ENCODE results near the gene SNRPA.
"Not testable (repeated sequence)": the region's sequence is repeated elsewhere in the genome, so short reads cannot be mapped to it uniquely, and the experiment has no call there.

SNRPA gene

GRCh38 chr19:40745402-40745780, 5.6 kb upstream of the SNRPA start:
- DNase-seq (no peak), ATAC-seq (no peak)

GRCh38 chr19:40747536-40747935, 3.5 kb upstream of the SNRPA start:
- no peak for ATAC-seq
- no peak for DNase-seq

GRCh38 chr19:40750058-40750873, 737 bp upstream of the SNRPA start, which contains the start of gene ACTMAP:
Gene ACTMAP, minus strand, starts transcription at chr19:40750477. Its CDS starts 674 bp downstream, at chr19:40749803.
- DNase-seq (peak; percentile 99), ATAC-seq (peak; percentile 88)

GRCh38 chr19:40752257-40752781, 1.3 kb downstream of the SNRPA start:
- ATAC-seq (no peak), DNase-seq (peak; percentile 41)

- ATAC-seq = peak; percentile 4
- peak; percentile 73 for DNase-seq
Measured at GRCh38 chr19:40754611-40755247, 3.7 kb downstream of the SNRPA start.

GRCh38 chr19:40755248-40755624, 4.2 kb downstream of the SNRPA start:
- DNase-seq (no peak), ATAC-seq (no peak)

GRCh38 chr19:40755791-40756190, 4.8 kb downstream of the SNRPA start:
- no peak for ATAC-seq
- DNase-seq = no peak

GRCh38 chr19:40756502-40757110, 5.6 kb downstream of the SNRPA start:
- peak; percentile 71 for DNase-seq
- ATAC-seq = peak; percentile 66

- no peak for ATAC-seq
- DNase-seq = no peak
Measured at GRCh38 chr19:40758491-40758890, 7.5 kb downstream of the SNRPA start.

GRCh38 chr19:40759352-40759751, 8.3 kb downstream of the SNRPA start:
- ATAC-seq (no peak), DNase-seq (no peak)

- DNase-seq (peak; percentile 56), ATAC-seq (peak; percentile 67)
Measured at GRCh38 chr19:40762754-40763470, 11.9 kb downstream of the SNRPA start.

- no peak for ATAC-seq
- no peak for DNase-seq
Measured at GRCh38 chr19:40763526-40763925, 12.5 kb downstream of the SNRPA start.

GRCh38 chr19:40763963-40764362, 13.0 kb downstream of the SNRPA start:
- peak; percentile 85 for ATAC-seq
- DNase-seq = peak; percentile 61

- not testable (repeated sequence) for ATAC-seq
Measured at GRCh38 chr19:40766385-40766784, 15.4 kb downstream of the SNRPA start.

GRCh38 chr19:40768869-40769268, 17.9 kb downstream of the SNRPA start:
- ATAC-seq = no peak
- DNase-seq = no peak

More at GRCh38 chr19:40766385-40766784, 15.4 kb downstream of the SNRPA start:
- DNase-seq = not testable (repeated sequence)

- not testable (repeated sequence) for ATAC-seq, DNase-seq
Measured at GRCh38 chr19:40771101-40771862, 20.3 kb downstream of the SNRPA start.

GRCh38 chr19:40774916-40775631, 24.1 kb downstream of the SNRPA start, which contains the start of gene MIA:
Gene MIA, plus strand, starts transcription at chr19:40775521. Its CDS starts 22 bp downstream, at chr19:40775543.
- no peak for ATAC-seq
- DNase-seq = no peak

- DNase-seq (no peak), ATAC-seq (no peak)
Measured at GRCh38 chr19:40775632-40776022, 24.6 kb downstream of the SNRPA start.

GRCh38 chr19:40776364-40776763, 25.4 kb downstream of the SNRPA start:
- ATAC-seq = no peak
- DNase-seq = no peak

- ATAC-seq = peak; percentile 71
- DNase-seq = peak; percentile 88
Measured at GRCh38 chr19:40776932-40777644, 26.1 kb downstream of the SNRPA start.

Measured in stimulated activated naive CD8-positive, alpha-beta T cell treated with anti-CD3 and anti-CD28 coated beads, Interleukin-15, Interleukin-2, amounts not matched to agents 100 U/mL and 50 U/mL, for 24 hours (primary cell).